Hepatocyte (in vitro differentiated cells): ENCODE data around the gene SUDS3. TPM values are rescaled to one million over a fixed set of nuclear protein-coding genes. Genes with fewer than 3 reads are reported as not detected.

Experiments
- DNase-seq: peaks from one replicate; pipeline ENCODE4 v3.0.0-alpha.2; 2016; ENCODE audit warnings: low spot score
- H2AFZ ChIP-seq: fragments of 200-600 bp; sonication (generic); 2 replicates; pipeline ENCODE4 v1.6.0; 2016; ENCODE audit warnings: antibody characterized with exemption, mild to moderate bottlenecking
- H3K27ac ChIP-seq: fragments of 200-600 bp; sonication (generic); 2 replicates; pipeline ENCODE4 v1.5.1; 2016; ENCODE audit warnings: mild to moderate bottlenecking
- H3K27me3 ChIP-seq: fragments of 200-600 bp; sonication (generic); 2 replicates; pipeline ENCODE4 v1.6.1; 2016
- H3K36me3 ChIP-seq: fragments of 200-600 bp; sonication (generic); replicated peaks from 2 replicates; pipeline ENCODE4 v1.5.1; 2016; ENCODE audit warnings: low read depth; ENCODE audit not compliant: insufficient read depth
- H3K4me1 ChIP-seq: fragments of 200-600 bp; sonication (generic); 2 replicates; pipeline ENCODE4 v1.5.1; 2016; ENCODE audit warnings: mild to moderate bottlenecking, moderate library complexity; ENCODE audit not compliant: insufficient read depth
- H3K4me2 ChIP-seq: fragments of 200-600 bp; sonication (generic); 2 replicates; pipeline ENCODE4 v1.6.0; 2016
- H3K4me3 ChIP-seq: fragments of 200-600 bp; sonication (generic); 2 replicates; pipeline ENCODE4 v1.5.1; 2016; ENCODE audit warnings: mild to moderate bottlenecking
- H3K79me2 ChIP-seq: fragments of 200-600 bp; sonication (generic); 2 replicates; pipeline ENCODE4 v1.6.0; 2017; ENCODE audit warnings: mild to moderate bottlenecking
- H3K9me2 ChIP-seq: fragments of 200-600 bp; sonication (generic); replicated peaks from 2 replicates; pipeline ENCODE4 v1.6.0; 2017; ENCODE audit warnings: mild to moderate bottlenecking; ENCODE audit not compliant: insufficient read depth
- H3K9me3 ChIP-seq: fragments of 200-600 bp; sonication (generic); 2 replicates; pipeline ENCODE4 v1.5.1; 2016; ENCODE audit warnings: low read depth, mild to moderate bottlenecking
- H4K20me1 ChIP-seq: fragments of 200-600 bp; sonication (generic); 2 replicates; pipeline ENCODE4 v1.6.0; 2016; ENCODE audit warnings: mild to moderate bottlenecking; ENCODE audit not compliant: insufficient read depth, poor library complexity, severe bottlenecking
- EZH2 ChIP-seq: fragments of 200-600 bp; sonication (generic); IDR thresholded peaks from 2 replicates; pipeline ENCODE4 v1.6.1; 2016; ENCODE audit warnings: antibody characterized with exemption, mild to moderate bottlenecking, borderline replicate concordance
- EZH2phosphoT487 ChIP-seq: fragments of 200-600 bp; sonication (generic); IDR thresholded peaks from one replicate; pipeline ENCODE4 v1.6.1; 2018; ENCODE audit warnings: antibody characterized with exemption, mild to moderate bottlenecking, low read depth, moderate library complexity; ENCODE audit not compliant: unreplicated experiment, severe bottlenecking
- WGBS: methylation state at CpG from one replicate; pipeline ENCODE4 v1.1.6; 2016; ENCODE audit warnings: low lambda C conversion rate; ENCODE audit errors: missing lambda C conversion rate; 5-methylcytosine and 5-hydroxymethylcytosine counted together
- polyA plus RNA-seq: library from polyadenylated mRNA; unstranded; fragments of >200 nt; fragmentation: Nextera tagmentation; extraction: Ambion mirVana; gene quantifications from 2 replicates; pipeline ENCODE4 v1.2.1, GENCODE V29; 2016
- total RNA-seq: library from RNA; depleted of rRNA; stranded (reverse); fragments of >200 nt; gene quantifications from 2 replicates; pipeline ENCODE4 v1.2.3, GENCODE V29; 2014
- TF ChIP-seq, protein P1 (sequence below): fragments of 200-600 bp; sonication (generic); IDR thresholded peaks from 2 replicates; pipeline ENCODE4 v1.5.1; 2016; ENCODE audit warnings: antibody characterized with exemption, mild to moderate bottlenecking; ENCODE audit not compliant: poor library complexity

Gene SUDS3
- total and polyA plus RNA-seq, 2 experiments from 2014 or later: 21.1 to 40.0 TPM

DNA sequence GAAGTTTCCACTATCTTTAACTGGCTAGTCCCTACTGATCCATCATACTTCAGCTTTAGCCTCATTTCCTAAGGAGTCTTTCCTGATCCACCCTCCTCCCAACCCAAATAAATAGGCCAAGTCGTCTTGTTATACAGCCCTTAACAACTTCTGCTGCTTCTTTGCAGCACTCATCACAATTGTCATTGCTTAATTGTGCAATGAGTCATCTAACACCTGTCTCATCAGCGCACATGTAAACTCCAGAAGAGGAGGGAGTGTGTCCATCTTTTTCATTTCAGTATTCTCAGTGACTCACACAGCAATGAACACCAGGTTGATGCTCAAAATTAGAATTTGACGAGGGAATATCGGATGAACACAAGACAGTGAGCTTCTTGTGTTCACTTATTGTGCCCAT lies 87.3 kb downstream of the SUDS3 start:
- no peak overlapping the region for H3K4me2 ChIP-seq
- H3K79me2 ChIP-seq: no peaks in the 10 kb centered on the region
- H3K27ac ChIP-seq: no peak overlapping the region
- H3K9me2 ChIP-seq: no peaks in the 10 kb centered on the region
- no peaks in the 10 kb centered on the region for H3K36me3 ChIP-seq
- no peaks in the 10 kb centered on the region for H4K20me1 ChIP-seq
- no peak for DNase-seq
- TF ChIP-seq, protein P1, sequence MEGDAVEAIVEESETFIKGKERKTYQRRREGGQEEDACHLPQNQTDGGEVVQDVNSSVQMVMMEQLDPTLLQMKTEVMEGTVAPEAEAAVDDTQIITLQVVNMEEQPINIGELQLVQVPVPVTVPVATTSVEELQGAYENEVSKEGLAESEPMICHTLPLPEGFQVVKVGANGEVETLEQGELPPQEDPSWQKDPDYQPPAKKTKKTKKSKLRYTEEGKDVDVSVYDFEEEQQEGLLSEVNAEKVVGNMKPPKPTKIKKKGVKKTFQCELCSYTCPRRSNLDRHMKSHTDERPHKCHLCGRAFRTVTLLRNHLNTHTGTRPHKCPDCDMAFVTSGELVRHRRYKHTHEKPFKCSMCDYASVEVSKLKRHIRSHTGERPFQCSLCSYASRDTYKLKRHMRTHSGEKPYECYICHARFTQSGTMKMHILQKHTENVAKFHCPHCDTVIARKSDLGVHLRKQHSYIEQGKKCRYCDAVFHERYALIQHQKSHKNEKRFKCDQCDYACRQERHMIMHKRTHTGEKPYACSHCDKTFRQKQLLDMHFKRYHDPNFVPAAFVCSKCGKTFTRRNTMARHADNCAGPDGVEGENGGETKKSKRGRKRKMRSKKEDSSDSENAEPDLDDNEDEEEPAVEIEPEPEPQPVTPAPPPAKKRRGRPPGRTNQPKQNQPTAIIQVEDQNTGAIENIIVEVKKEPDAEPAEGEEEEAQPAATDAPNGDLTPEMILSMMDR: no peak
- TF ChIP-seq EZH2phosphoT487 (no peak), EZH2 (no peak)
- H2AFZ ChIP-seq: no peak overlapping the region
- no peaks in the 10 kb centered on the region for H3K4me1 ChIP-seq
- H3K27me3 ChIP-seq: no peaks in the 10 kb centered on the region
- WGBS: 79% methylated on average over 4 of the region's 4 CpGs
- no peak overlapping the region for H3K4me3 ChIP-seq
- no peaks in the 10 kb centered on the region for H3K9me3 ChIP-seq

DNA sequence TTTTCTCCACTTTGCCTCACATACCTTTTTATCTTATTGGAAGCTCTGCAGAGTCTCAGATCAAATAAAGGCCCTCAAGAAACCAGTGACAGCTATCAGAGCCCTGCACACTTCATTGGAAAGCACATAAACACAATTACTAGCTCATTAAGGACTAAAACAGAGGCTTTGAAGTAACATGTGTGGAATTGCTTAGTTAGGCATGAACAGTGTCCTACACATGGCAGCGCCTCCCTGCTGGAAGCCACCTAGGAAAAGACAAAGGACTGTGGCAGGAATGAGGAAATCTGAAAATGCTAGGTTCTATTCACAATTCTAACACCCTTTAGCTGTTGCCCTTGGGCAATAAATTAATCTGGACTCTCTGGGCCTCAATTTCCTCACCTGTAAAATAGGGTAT lies 89.4 kb downstream of the SUDS3 start:
- no peaks in the 10 kb centered on the region for H3K4me1 ChIP-seq
- no peak overlapping the region for H2AFZ ChIP-seq
- no peak for DNase-seq
- WGBS: 89% methylated on average over 1 of the region's 1 CpG
- no peak overlapping the region for H3K27ac ChIP-seq
- no peak overlapping the region for H3K4me2 ChIP-seq
- no peaks in the 10 kb centered on the region for H3K36me3 ChIP-seq
- TF ChIP-seq, protein P1: no peak
- TF ChIP-seq EZH2: no peak
- no peak for TF ChIP-seq EZH2phosphoT487
- no peaks in the 10 kb centered on the region for H4K20me1 ChIP-seq
- H3K9me2 ChIP-seq: no peaks in the 10 kb centered on the region
- H3K79me2 ChIP-seq: no peaks in the 10 kb centered on the region
- H3K9me3 ChIP-seq: no peaks in the 10 kb centered on the region
- H3K27me3 ChIP-seq: no peaks in the 10 kb centered on the region
- no peak overlapping the region for H3K4me3 ChIP-seq

Other genes with a start within 250 kb of the SUDS3 start
- gene PEBP1, start 240.4 kb upstream of the SUDS3 start, total RNA-seq: 551 and 598 TPM in 2 replicates
- gene PEBP1, start 240.4 kb upstream of the SUDS3 start, polyA plus RNA-seq: 580 and 685 TPM in 2 replicates
- gene TAOK3, start 3.6 kb upstream of the SUDS3 start, total RNA-seq: 19.1 and 20.0 TPM in 2 replicates
- gene TAOK3, start 3.6 kb upstream of the SUDS3 start, polyA plus RNA-seq: 28.7 and 38.4 TPM in 2 replicates